KMS-11 (cell line): ENCODE data around the gene DIAPH3.

Source experiments
- H2AFZ ChIP-seq: fragments of 200-600 bp; sonication (generic); 2 replicates; pipeline ENCODE4 v1.6.1; 2016; ENCODE audit warnings: antibody characterized with exemption, mixed run types, low read depth
- H3K27ac ChIP-seq: fragments of 200-600 bp; sonication (generic); 2 replicates; pipeline ENCODE4 v1.6.1; 2016; ENCODE audit warnings: mild to moderate bottlenecking, mixed run types
- H3K27me3 ChIP-seq: fragments of 200-600 bp; sonication (generic); 2 replicates; pipeline ENCODE4 v1.6.1; 2017; ENCODE audit warnings: mild to moderate bottlenecking, low read depth, mixed run types, moderate library complexity; ENCODE audit not compliant: insufficient read depth
- H3K36me3 ChIP-seq: fragments of 200-600 bp; sonication (generic); 2 replicates; pipeline ENCODE4 v1.6.1; 2017; ENCODE audit warnings: mild to moderate bottlenecking, mixed run types; ENCODE audit not compliant: insufficient read depth
- H3K4me1 ChIP-seq: fragments of 200-600 bp; sonication (generic); 2 replicates; pipeline ENCODE4 v1.6.1; 2016; ENCODE audit warnings: mild to moderate bottlenecking, low read depth, mixed run types; ENCODE audit not compliant: poor library complexity, severe bottlenecking
- H3K4me2 ChIP-seq: fragments of 200-600 bp; sonication (generic); 2 replicates; pipeline ENCODE4 v1.7.0; 2016; ENCODE audit warnings: mild to moderate bottlenecking, mixed run types
- H3K4me3 ChIP-seq: fragments of 200-600 bp; sonication (generic); IDR thresholded peaks from 2 replicates; pipeline ENCODE4 v1.6.1; 2017; ENCODE audit warnings: low read depth, low read length, mixed read lengths; ENCODE audit not compliant: insufficient read depth
- H3K79me2 ChIP-seq: fragments of 200-600 bp; sonication (generic); 2 replicates; pipeline ENCODE4 v1.6.1; 2016; ENCODE audit warnings: low read depth, mixed run types; ENCODE audit not compliant: insufficient read depth
- H3K9ac ChIP-seq: fragments of 200-600 bp; sonication (generic); 2 replicates; pipeline ENCODE4 v1.6.1; 2016; ENCODE audit warnings: mild to moderate bottlenecking, mixed run types
- H4K20me1 ChIP-seq: fragments of 200-600 bp; sonication (generic); 2 replicates; pipeline ENCODE4 v1.6.1; 2016; ENCODE audit warnings: mild to moderate bottlenecking, mixed run types; ENCODE audit not compliant: insufficient read depth
- CTCF ChIP-seq: fragments of 200-600 bp; sonication (generic); conservative IDR thresholded peaks from 2 replicates; pipeline ENCODE4 v1.6.1; 2017; ENCODE audit warnings: low read depth, mild to moderate bottlenecking, antibody characterized with exemption, low read length, moderate library complexity, mixed read lengths

The DIAPH3 gene

GRCh38 chr13:59946944-59947343, 216.8 kb downstream of the DIAPH3 start:
- Histone ChIP-seq H3K27me3 (no peaks in the 10 kb centered on the region), H3K9ac (no peak overlapping the region), H3K4me3 (no peak overlapping the region), H4K20me1 (no peaks in the 10 kb centered on the region), H2AFZ (no peak overlapping the region), H3K36me3 (no peaks in the 10 kb centered on the region), H3K4me2 (no peak overlapping the region), H3K4me1 (no peaks in the 10 kb centered on the region), H3K27ac (no peak overlapping the region), H3K79me2 (no peaks in the 10 kb centered on the region)
- no peak for TF ChIP-seq CTCF

- H3K27me3 ChIP-seq: no peaks in the 10 kb centered on the region
- no peak overlapping the region for H3K27ac ChIP-seq
- H2AFZ ChIP-seq: no peak overlapping the region
- H3K9ac ChIP-seq: no peak overlapping the region
- no peak overlapping the region for H3K4me3 ChIP-seq
- no peaks in the 10 kb centered on the region for H3K79me2 ChIP-seq
- no peaks in the 10 kb centered on the region for H3K4me1 ChIP-seq
- H4K20me1 ChIP-seq: no peaks in the 10 kb centered on the region
- no peaks in the 10 kb centered on the region for H3K36me3 ChIP-seq
- H3K4me2 ChIP-seq: no peak overlapping the region
- TF ChIP-seq CTCF: no peak
These were observed 232.1 kb downstream of the DIAPH3 start for GRCh38 chr13:59931621-59932020.

GRCh38 chr13:59924256-59924655, 239.5 kb downstream of the DIAPH3 start:
- Histone ChIP-seq H3K79me2 (no peaks in the 10 kb centered on the region), H3K4me1 (no peaks in the 10 kb centered on the region), H3K9ac (no peak overlapping the region), H3K4me3 (no peak overlapping the region), H3K27me3 (no peaks in the 10 kb centered on the region), H2AFZ (no peak overlapping the region), H3K4me2 (no peak overlapping the region), H4K20me1 (no peaks in the 10 kb centered on the region), H3K36me3 (no peaks in the 10 kb centered on the region), H3K27ac (no peak overlapping the region)
- no peak for TF ChIP-seq CTCF

GRCh38 chr13:59915252-59915651, 248.5 kb downstream of the DIAPH3 start:
- Histone ChIP-seq H2AFZ (no peak overlapping the region), H3K27ac (no peak overlapping the region), H3K4me3 (no peak overlapping the region), H3K9ac (no peak overlapping the region), H3K4me2 (no peak overlapping the region), H3K27me3 (no peaks in the 10 kb centered on the region), H4K20me1 (no peaks in the 10 kb centered on the region), H3K4me1 (no peaks in the 10 kb centered on the region), H3K36me3 (no peaks in the 10 kb centered on the region), H3K79me2 (no peaks in the 10 kb centered on the region)
- no peak for TF ChIP-seq CTCF

GRCh38 chr13:59914556-59914955, 249.2 kb downstream of the DIAPH3 start:
- no peaks in the 10 kb centered on the region for H3K36me3 ChIP-seq
- H3K4me3 ChIP-seq: no peak overlapping the region
- H3K4me2 ChIP-seq: no peak overlapping the region
- H3K79me2 ChIP-seq: no peaks in the 10 kb centered on the region
- no peak overlapping the region for H3K9ac ChIP-seq
- H2AFZ ChIP-seq: no peak overlapping the region
- H3K4me1 ChIP-seq: no peaks in the 10 kb centered on the region
- no peaks in the 10 kb centered on the region for H4K20me1 ChIP-seq
- H3K27me3 ChIP-seq: no peaks in the 10 kb centered on the region
- TF ChIP-seq CTCF: no peak
- no peak overlapping the region for H3K27ac ChIP-seq
